ENCODE results near the gene AICDA. TPM values are rescaled to one million over a fixed set of nuclear protein-coding genes. Genes with fewer than 3 reads are reported as not detected.
A peak's percentile ranks its signal among the peaks of the same experiment; 100 is the strongest.
"Not testable (repeated sequence)": the region's sequence is repeated elsewhere in the genome, so short reads cannot be mapped to it uniquely, and the experiment has no call there.

AICDA gene
- polyA plus RNA-seq, 1 donor (not counting 4 experiments of a cell fraction or from before 2014, with no cell fraction given) = not detected

- no peaks in the 10 kb centered on the region for H3K27me3 ChIP-seq (ENCODE audit: control insufficient read depth, extremely low read depth, insufficient read depth, low read length)
- H3K36me3 ChIP-seq (ENCODE audit: control insufficient read depth in 2 of 2, extremely low read depth in 1 of 2, insufficient read depth in 2 of 2, low read length in 2 of 2) = no peaks in the 10 kb centered on the region
- no peaks in the 10 kb centered on the region for H3K9me3 ChIP-seq (ENCODE audit: control insufficient read depth, low read depth, low read length)
- no peaks in the 10 kb centered on the region for H3K79me2 ChIP-seq (ENCODE audit: control insufficient read depth, insufficient read depth, low read length)
- DNase-seq (ENCODE audit: low read depth, low spot score) (no peak), FAIRE-seq (peak; percentile 17)
- dilution Hi-C loops (cut with MboI; ENCODE audit: extremely low pct_ligation_motif_present, low sequenced_read_pairs) = no loop called here
- H3K4me2 ChIP-seq (ENCODE audit: control insufficient read depth, extremely low read depth, insufficient read depth, low read depth, low read length) = no peak overlapping the region
- no peak overlapping the region for H3K4me3 ChIP-seq (ENCODE audit: control insufficient read depth in 2 of 3, extremely low read depth in 1 of 3, insufficient read depth in 2 of 3, low read depth in 1 of 3, low read length in 3 of 3)
- H3K9me1 ChIP-seq (ENCODE audit: control insufficient read depth, extremely low read depth, insufficient read depth, low read length) = no peaks in the 10 kb centered on the region
- no peak overlapping the region for H3K9ac ChIP-seq (ENCODE audit: control insufficient read depth, extremely low read depth, insufficient read depth, low read length)
- no peak overlapping the region for H3K27ac ChIP-seq (ENCODE audit: control insufficient read depth, insufficient read depth, low read length)
- no peak for TF ChIP-seq EZH2 (IDR thresholded peaks at IDR 0.05; ENCODE audit: low read length)
- no peak for TF ChIP-seq CTCF (optimal IDR thresholded peaks at IDR 0.05 in 1 of 3, IDR thresholded peaks at IDR 0.05 in 1 of 3, conservative IDR thresholded peaks at IDR 0.05 in 1 of 3; ENCODE audit: extremely low read depth in 1 of 3, insufficient read depth in 2 of 3, low read length in 3 of 3)
- H3K4me1 ChIP-seq (ENCODE audit: control insufficient read depth, extremely low read depth, insufficient read depth, low read length) = no peaks in the 10 kb centered on the region
- H2AFZ ChIP-seq (ENCODE audit: control insufficient read depth, low read length) = no peak overlapping the region
- H4K20me1 ChIP-seq (ENCODE audit: control insufficient read depth, extremely low read depth, insufficient read depth, low read length) = no peaks in the 10 kb centered on the region
Measured at GRCh38 chr12:8572507-8572906, 40.2 kb downstream of the AICDA start.

GRCh38 chr12:8566525-8566924 lies 46.1 kb downstream of the AICDA start:
- FAIRE-seq = no peak
- DNase-seq (ENCODE audit: low read depth, low spot score) = no peak

GRCh38 chr12:8566052-8566451 lies 46.6 kb downstream of the AICDA start:
- DNase-seq (ENCODE audit: low read depth, low spot score); H2AFZ ChIP-seq (ENCODE audit: control insufficient read depth, low read length); H3K9me3 ChIP-seq (ENCODE audit: control insufficient read depth, low read depth, low read length); H3K4me2 ChIP-seq (ENCODE audit: control insufficient read depth, extremely low read depth, insufficient read depth, low read depth, low read length); dilution Hi-C loops (cut with MboI; ENCODE audit: extremely low pct_ligation_motif_present, low sequenced_read_pairs); H3K9ac ChIP-seq (ENCODE audit: control insufficient read depth, extremely low read depth, insufficient read depth, low read length); H3K27me3 ChIP-seq (ENCODE audit: control insufficient read depth, extremely low read depth, insufficient read depth, low read length); H3K9me1 ChIP-seq (ENCODE audit: control insufficient read depth, extremely low read depth, insufficient read depth, low read length); H3K4me1 ChIP-seq (ENCODE audit: control insufficient read depth, extremely low read depth, insufficient read depth, low read length); H4K20me1 ChIP-seq (ENCODE audit: control insufficient read depth, extremely low read depth, insufficient read depth, low read length); FAIRE-seq; H3K79me2 ChIP-seq (ENCODE audit: control insufficient read depth, insufficient read depth, low read length); H3K4me3 ChIP-seq (ENCODE audit: control insufficient read depth in 2 of 3, extremely low read depth in 1 of 3, insufficient read depth in 2 of 3, low read depth in 1 of 3, low read length in 3 of 3); H3K36me3 ChIP-seq (ENCODE audit: control insufficient read depth in 2 of 2, extremely low read depth in 1 of 2, insufficient read depth in 2 of 2, low read length in 2 of 2); H3K27ac ChIP-seq (ENCODE audit: control insufficient read depth, insufficient read depth, low read length): not testable (repeated sequence)

More at GRCh38 chr12:8566525-8566924, 46.1 kb downstream of the AICDA start:
- Histone ChIP-seq H3K27ac (ENCODE audit: control insufficient read depth, insufficient read depth, low read length) (no peak overlapping the region), H3K4me2 (ENCODE audit: control insufficient read depth, extremely low read depth, insufficient read depth, low read depth, low read length) (no peak overlapping the region), H3K36me3 (ENCODE audit: control insufficient read depth in 2 of 2, extremely low read depth in 1 of 2, insufficient read depth in 2 of 2, low read length in 2 of 2) (no peaks in the 10 kb centered on the region), H3K4me3 (ENCODE audit: control insufficient read depth in 2 of 3, extremely low read depth in 1 of 3, insufficient read depth in 2 of 3, low read depth in 1 of 3, low read length in 3 of 3) (no peak overlapping the region), H2AFZ (ENCODE audit: control insufficient read depth, low read length) (no peak overlapping the region), H3K9ac (ENCODE audit: control insufficient read depth, extremely low read depth, insufficient read depth, low read length) (no peak overlapping the region), H4K20me1 (ENCODE audit: control insufficient read depth, extremely low read depth, insufficient read depth, low read length) (no peaks in the 10 kb centered on the region), H3K9me3 (ENCODE audit: control insufficient read depth, low read depth, low read length) (no peaks in the 10 kb centered on the region), H3K4me1 (ENCODE audit: control insufficient read depth, extremely low read depth, insufficient read depth, low read length) (no peaks in the 10 kb centered on the region), H3K9me1 (ENCODE audit: control insufficient read depth, extremely low read depth, insufficient read depth, low read length) (no peaks in the 10 kb centered on the region), H3K79me2 (ENCODE audit: control insufficient read depth, insufficient read depth, low read length) (no peaks in the 10 kb centered on the region), H3K27me3 (ENCODE audit: control insufficient read depth, extremely low read depth, insufficient read depth, low read length) (no peaks in the 10 kb centered on the region)
- dilution Hi-C loops (cut with MboI; ENCODE audit: extremely low pct_ligation_motif_present, low sequenced_read_pairs) = no loop called here
- TF ChIP-seq CTCF (optimal IDR thresholded peaks at IDR 0.05 in 1 of 3, IDR thresholded peaks at IDR 0.05 in 1 of 3, conservative IDR thresholded peaks at IDR 0.05 in 1 of 3; ENCODE audit: extremely low read depth in 1 of 3, insufficient read depth in 2 of 3, low read length in 3 of 3) = no peak
- no peak for TF ChIP-seq EZH2 (IDR thresholded peaks at IDR 0.05; ENCODE audit: low read length)

Data from keratinocyte (primary cell).